ENCODE results near the gene POLR3B.

DNA sequence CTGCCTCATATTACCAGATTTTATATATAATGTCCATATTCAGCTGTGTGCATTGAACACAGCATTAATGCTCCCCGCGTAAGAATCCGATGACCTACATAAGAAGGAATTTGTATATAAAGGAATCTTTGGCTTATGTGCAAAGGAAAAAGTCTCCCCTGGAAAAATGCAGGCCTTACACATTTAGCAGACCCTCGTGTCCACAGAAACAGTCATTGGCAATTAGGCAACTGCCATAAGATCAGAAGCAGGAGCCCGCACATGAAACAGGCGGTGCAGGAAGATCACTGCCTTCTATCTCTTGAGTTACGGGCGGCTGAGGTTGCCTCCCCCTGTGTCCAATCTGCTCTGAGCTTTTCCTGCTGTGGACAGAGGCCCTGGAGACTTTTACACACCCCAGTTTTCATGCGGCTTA, 162.1 kb downstream of the POLR3B start:
- TF ChIP-seq EZH2phosphoT487 (IDR thresholded peaks at IDR 0.05; ENCODE audit: insufficient read depth, low read depth) (no peak), EZH2 (IDR thresholded peaks at IDR 0.05; ENCODE audit: insufficient read depth, poor library complexity, severe bottlenecking) (no peak)
